Muscle of arm (tissue), 12 donors: ENCODE measurements around the gene ATP6V1G3. TPM values are rescaled to one million over a fixed set of nuclear protein-coding genes. Genes with fewer than 3 reads are reported as not detected.
"Not testable (repeated sequence)": the region's sequence is repeated elsewhere in the genome, so short reads cannot be mapped to it uniquely, and the experiment has no call there.

Experiments
- DNase-seq: peaks from one replicate; pipeline ENCODE4 v3.0.0-alpha.2; 2013
- polyA plus RNA-seq, 12 donors: library from polyadenylated mRNA; unstranded; fragments of 120-200 nt; gene quantifications; one replicate each; pipeline ENCODE4 v1.2.1, GENCODE V29; 2013; ENCODE audit not compliant: insufficient read length in 12 of 12

ATP6V1G3 gene
- polyA plus RNA-seq, 12 donors = not detected

- DNase-seq = no peak
Measured at GRCh38 chr1:198497326-198498102, 43.0 kb downstream of the ATP6V1G3 start.

GRCh38 chr1:198496216-198497143 is 44.0 kb downstream of the ATP6V1G3 start:
- no peak for DNase-seq

DNA sequence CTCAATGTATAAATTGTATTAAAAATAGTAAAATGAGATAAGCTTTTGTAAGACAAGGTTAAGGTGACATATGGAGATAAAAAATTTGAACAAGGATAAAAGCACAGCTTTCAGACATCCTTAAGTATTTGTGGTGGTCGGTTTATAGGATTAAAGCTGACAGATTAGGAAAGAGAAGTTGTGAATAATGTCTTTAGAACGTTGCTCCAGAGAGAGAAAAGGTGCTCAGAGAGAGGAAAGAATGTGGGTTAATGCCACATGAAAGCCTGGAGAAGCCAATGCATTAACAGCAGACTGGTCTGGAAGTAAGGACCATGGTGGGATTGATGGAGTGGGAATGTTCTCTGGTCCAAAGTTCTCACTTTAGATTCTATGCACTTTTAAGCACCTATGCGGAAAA is 44.8 kb downstream of the ATP6V1G3 start:
- DNase-seq = no peak

- DNase-seq = no peak
Measured at GRCh38 chr1:198494658-198495103, 45.8 kb downstream of the ATP6V1G3 start.

- DNase-seq = no peak
Measured at GRCh38 chr1:198494139-198494538, 46.3 kb downstream of the ATP6V1G3 start.

DNA sequence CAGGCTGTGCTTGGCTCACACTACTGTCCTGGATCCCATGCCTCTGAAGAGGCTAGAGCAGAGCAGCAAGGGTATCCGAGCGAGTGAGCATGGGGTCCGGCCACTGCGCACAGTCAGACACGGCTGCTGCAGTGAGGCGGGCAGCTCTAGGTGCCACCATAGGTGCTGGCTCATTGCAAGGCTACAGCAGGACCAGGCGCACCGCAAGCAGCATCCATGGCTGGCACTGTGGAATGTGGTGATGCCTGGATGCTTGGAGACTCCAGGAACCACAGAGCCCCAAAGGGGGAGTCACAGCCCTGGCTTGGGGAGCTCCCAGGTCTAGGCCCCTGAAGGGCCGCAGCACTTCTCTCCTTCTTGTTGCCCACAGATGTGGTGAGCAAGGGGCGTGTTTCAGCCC is 47.2 kb downstream of the ATP6V1G3 start:
- DNase-seq = no peak

DNA sequence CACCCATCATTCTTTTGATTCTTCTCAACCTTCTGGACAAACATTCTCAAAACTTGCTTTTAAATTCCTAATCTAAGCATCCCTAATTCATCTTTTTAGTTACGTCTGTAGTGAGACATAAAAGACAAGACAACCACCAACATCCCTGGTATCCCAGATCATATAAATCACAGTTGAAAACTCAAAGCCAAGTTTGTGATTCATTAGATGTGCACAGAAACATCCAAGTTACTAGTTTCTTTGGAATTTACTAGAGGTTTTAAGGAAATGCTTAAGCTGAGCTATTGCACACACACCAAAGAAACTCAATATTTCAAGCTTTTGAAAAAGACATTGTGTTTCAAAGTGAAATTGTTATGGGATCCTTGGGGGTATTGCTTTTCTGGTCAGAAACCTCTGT is 47.6 kb downstream of the ATP6V1G3 start:
- DNase-seq = no peak

- DNase-seq = no peak
Measured at GRCh38 chr1:198491596-198491995, 48.9 kb downstream of the ATP6V1G3 start.

DNA sequence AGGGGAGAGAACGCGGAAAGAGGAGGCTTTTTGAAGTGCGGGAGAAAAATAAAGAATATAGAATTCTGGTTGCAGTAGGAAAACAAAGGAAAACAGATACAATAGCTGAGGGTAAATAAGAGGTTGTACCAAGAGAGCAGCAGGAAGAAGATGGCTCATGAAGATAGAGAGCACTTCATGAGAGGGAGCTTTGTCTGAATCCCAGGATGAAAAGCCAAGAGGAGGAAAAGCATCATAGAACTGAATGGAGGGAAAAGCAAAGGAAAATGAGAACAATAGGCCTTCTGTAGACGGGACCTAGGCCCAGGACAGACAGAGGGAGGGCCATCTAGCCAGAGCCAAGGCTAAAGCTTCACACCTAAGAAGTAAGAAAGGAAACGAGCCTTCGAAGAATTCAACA is 49.5 kb downstream of the ATP6V1G3 start:
- no peak for DNase-seq

GRCh38 chr1:198490224-198490623 is 50.3 kb downstream of the ATP6V1G3 start:
- no peak for DNase-seq

GRCh38 chr1:198486903-198487302 is 53.6 kb downstream of the ATP6V1G3 start:
- DNase-seq = no peak

DNA sequence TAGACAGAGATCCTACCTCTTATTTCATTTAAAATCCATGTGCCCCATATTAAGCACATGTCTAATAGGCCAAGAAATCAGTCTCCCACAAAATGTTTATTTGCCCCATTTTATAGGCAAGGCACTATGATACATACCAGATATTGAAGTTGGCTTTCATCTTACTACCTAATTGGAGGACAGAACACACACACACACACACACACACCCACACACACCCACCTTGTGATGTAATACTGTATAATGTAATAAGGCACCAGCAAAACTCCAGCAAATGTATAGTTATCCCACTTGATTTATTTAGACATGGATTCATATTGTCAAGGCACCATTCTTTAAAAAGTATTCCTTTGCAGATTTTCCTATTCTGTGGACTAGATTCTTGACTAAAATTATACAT is 56.8 kb downstream of the ATP6V1G3 start:
- DNase-seq = no peak

DNA sequence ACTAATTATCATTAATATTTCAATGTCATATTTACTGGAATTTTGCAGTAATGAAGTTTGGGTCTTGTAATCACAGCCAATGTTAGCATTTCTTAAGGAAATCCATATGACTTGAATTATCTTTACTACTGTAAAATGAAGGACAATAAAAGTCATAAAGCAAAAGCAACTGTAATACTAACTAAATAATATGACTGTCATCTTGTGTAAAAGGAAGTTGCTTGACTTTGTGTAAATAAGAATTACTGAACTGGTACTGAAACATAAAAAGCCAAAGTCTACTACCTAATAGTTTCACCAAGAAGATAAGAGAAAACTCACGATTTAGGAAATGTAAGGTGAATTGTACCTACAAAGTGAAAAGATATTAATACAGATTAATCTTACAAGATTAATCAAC is 57.5 kb downstream of the ATP6V1G3 start:
- no peak for DNase-seq

- DNase-seq = no peak
Measured at GRCh38 chr1:198481661-198482060, 58.8 kb downstream of the ATP6V1G3 start.

DNA sequence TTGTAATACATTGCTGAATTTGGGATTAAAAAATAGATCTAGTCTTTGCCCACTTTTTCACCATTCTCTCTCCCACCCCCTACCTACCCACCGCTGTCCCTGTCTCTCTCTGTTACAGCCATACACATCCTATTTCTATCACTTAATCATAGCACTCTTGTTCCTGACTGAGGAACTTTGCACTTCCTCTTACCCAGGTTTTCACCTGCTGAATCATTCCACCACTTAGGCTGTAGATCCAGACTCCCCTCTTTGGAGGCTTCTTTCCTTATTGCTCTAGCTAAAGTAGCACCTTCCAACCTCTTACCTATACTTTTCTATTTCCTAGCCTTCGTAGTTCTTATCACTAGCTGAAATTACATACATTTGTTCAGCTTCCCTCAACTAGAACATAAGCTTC is 59.6 kb downstream of the ATP6V1G3 start:
- DNase-seq = no peak

DNA sequence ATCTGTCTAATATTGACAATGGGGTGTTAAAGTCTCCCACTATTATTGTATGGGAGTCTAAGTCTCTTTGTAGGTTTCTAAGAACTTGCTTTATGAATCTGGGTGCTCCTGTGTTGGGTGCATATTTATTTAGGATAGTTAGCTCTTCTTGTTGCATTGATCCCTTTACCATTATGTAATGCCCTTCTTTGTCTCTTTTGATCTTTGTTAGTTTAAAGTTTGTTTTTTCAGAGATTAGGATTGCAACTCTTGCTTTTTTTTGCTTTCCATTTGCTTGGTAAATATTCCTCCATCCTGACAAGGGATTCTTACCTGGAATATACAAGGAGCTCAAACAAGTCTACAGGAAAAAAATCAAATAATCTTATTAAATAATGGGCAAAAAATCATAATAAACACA is 63.1 kb downstream of the ATP6V1G3 start:
- not testable (repeated sequence) for DNase-seq

Other genes with a start within 250 kb of the ATP6V1G3 start
- gene PTPRC, start 98.4 kb upstream of the ATP6V1G3 start, polyA plus RNA-seq = 10 to 100 TPM in 4 of 12 donors, 1 to 10 TPM in 7, not detected in 1; 3.3 to 28.6 (median 6.2) TPM